ENCODE measurements around the gene CLMN. TPM values are rescaled to one million over a fixed set of nuclear protein-coding genes. Genes with fewer than 3 reads are reported as not detected.
A peak's percentile ranks its signal among the peaks of the same experiment; 100 is the strongest.
"Not testable (repeated sequence)": the region's sequence is repeated elsewhere in the genome, so short reads cannot be mapped to it uniquely, and the experiment has no call there.

CLMN gene
- polyA plus RNA-seq, 2 donors: 1.6 to 2.3 TPM

- no peak overlapping the region for H3K27ac ChIP-seq (ENCODE audit: low read depth in 2 of 2, low read length in 1 of 2)
- 89 to 95% methylated on average over 3 of the region's 3 CpGs for WGBS, 2 donors
- no peak overlapping the region for H3K4me3 ChIP-seq (ENCODE audit: low read depth in 1 of 2, low read length in 2 of 2)
- H3K27me3 ChIP-seq (ENCODE audit: control insufficient read depth in 1 of 2, insufficient read depth in 2 of 2, low read length in 2 of 2): no peaks in the 10 kb centered on the region
- peaks cover 0 to 5% of the 10 kb centered on the region in 2 donors for H3K4me1 ChIP-seq (ENCODE audit: control insufficient read depth in 2 of 2, insufficient read depth in 2 of 2, low read length in 1 of 2)
- no peaks in the 10 kb centered on the region for H3K36me3 ChIP-seq (ENCODE audit: control insufficient read depth in 2 of 2, insufficient read depth in 2 of 2, low read length in 1 of 2)
- no peaks in the 10 kb centered on the region for H3K9me3 ChIP-seq (ENCODE audit: control insufficient read depth in 2 of 2, insufficient read depth in 1 of 2, low read depth in 1 of 2, low read length in 1 of 2)
These were observed 131.3 kb downstream of the CLMN start for GRCh38 chr14:95188380-95188779.

GRCh38 chr14:95185767-95186392 lies 133.8 kb downstream of the CLMN start:
- no peak overlapping the region for H3K4me3 ChIP-seq (ENCODE audit: low read depth in 1 of 2, low read length in 2 of 2)
- H3K36me3 ChIP-seq (ENCODE audit: control insufficient read depth in 2 of 2, insufficient read depth in 2 of 2, low read length in 1 of 2): no peaks in the 10 kb centered on the region
- no peaks in the 10 kb centered on the region for H3K27me3 ChIP-seq (ENCODE audit: control insufficient read depth in 1 of 2, insufficient read depth in 2 of 2, low read length in 2 of 2)
- peaks cover 0 to 3% of the 10 kb centered on the region in 2 donors for H3K4me1 ChIP-seq (ENCODE audit: control insufficient read depth in 2 of 2, insufficient read depth in 2 of 2, low read length in 1 of 2)
- no peaks in the 10 kb centered on the region for H3K9me3 ChIP-seq (ENCODE audit: control insufficient read depth in 2 of 2, insufficient read depth in 1 of 2, low read depth in 1 of 2, low read length in 1 of 2)
- WGBS, 2 donors: 77 to 82% methylated on average over 11 of the region's 11 CpGs
- H3K27ac ChIP-seq (ENCODE audit: low read depth in 2 of 2, low read length in 1 of 2): peak overlapping the region; percentile 28 to 61

GRCh38 chr14:95185033-95185766 lies 134.5 kb downstream of the CLMN start:
- Histone ChIP-seq H3K9me3 (ENCODE audit: control insufficient read depth in 2 of 2, insufficient read depth in 1 of 2, low read depth in 1 of 2, low read length in 1 of 2) (no peaks in the 10 kb centered on the region), H3K27me3 (ENCODE audit: control insufficient read depth in 1 of 2, insufficient read depth in 2 of 2, low read length in 2 of 2) (no peaks in the 10 kb centered on the region), H3K27ac (ENCODE audit: low read depth in 2 of 2, low read length in 1 of 2) (peak overlapping the region; percentile 28 to 61), H3K36me3 (ENCODE audit: control insufficient read depth in 2 of 2, insufficient read depth in 2 of 2, low read length in 1 of 2) (no peaks in the 10 kb centered on the region), H3K4me1 (ENCODE audit: control insufficient read depth in 2 of 2, insufficient read depth in 2 of 2, low read length in 1 of 2) (peaks cover 0 to 2% of the 10 kb centered on the region in 2 donors), H3K4me3 (ENCODE audit: low read depth in 1 of 2, low read length in 2 of 2) (no peak overlapping the region)
- 64 to 69% methylated on average over 12 of the region's 12 CpGs for WGBS, 2 donors

GRCh38 chr14:95184413-95184790 lies 135.3 kb downstream of the CLMN start:
- Histone ChIP-seq H3K4me3 (ENCODE audit: low read depth in 1 of 2, low read length in 2 of 2) (no peak overlapping the region), H3K27me3 (ENCODE audit: control insufficient read depth in 1 of 2, insufficient read depth in 2 of 2, low read length in 2 of 2) (no peaks in the 10 kb centered on the region), H3K27ac (ENCODE audit: low read depth in 2 of 2, low read length in 1 of 2) (peak overlapping the region; percentile 16 to 56), H3K4me1 (ENCODE audit: control insufficient read depth in 2 of 2, insufficient read depth in 2 of 2, low read length in 1 of 2) (peaks cover 0 to 2% of the 10 kb centered on the region in 2 donors), H3K36me3 (ENCODE audit: control insufficient read depth in 2 of 2, insufficient read depth in 2 of 2, low read length in 1 of 2) (peaks cover 0 to 2% of the 10 kb centered on the region in 2 donors), H3K9me3 (ENCODE audit: control insufficient read depth in 2 of 2, insufficient read depth in 1 of 2, low read depth in 1 of 2, low read length in 1 of 2) (no peaks in the 10 kb centered on the region)
- 56 to 68% methylated on average over 2 of the region's 2 CpGs for WGBS, 2 donors

- Histone ChIP-seq H3K27me3 (ENCODE audit: control insufficient read depth in 1 of 2, insufficient read depth in 2 of 2, low read length in 2 of 2) (no peaks in the 10 kb centered on the region), H3K4me3 (ENCODE audit: low read depth in 1 of 2, low read length in 2 of 2) (no peak overlapping the region), H3K27ac (ENCODE audit: low read depth in 2 of 2, low read length in 1 of 2) (peak overlapping the region in 1 of 2 donors; percentile 56), H3K4me1 (ENCODE audit: control insufficient read depth in 2 of 2, insufficient read depth in 2 of 2, low read length in 1 of 2) (peaks cover 0 to 2% of the 10 kb centered on the region in 2 donors), H3K36me3 (ENCODE audit: control insufficient read depth in 2 of 2, insufficient read depth in 2 of 2, low read length in 1 of 2) (peaks cover 0 to 3% of the 10 kb centered on the region in 2 donors), H3K9me3 (ENCODE audit: control insufficient read depth in 2 of 2, insufficient read depth in 1 of 2, low read depth in 1 of 2, low read length in 1 of 2) (no peaks in the 10 kb centered on the region)
- 53 to 65% methylated on average over 6 of the region's 6 CpGs for WGBS, 2 donors
These were observed 135.9 kb downstream of the CLMN start for GRCh38 chr14:95183532-95184412.

GRCh38 chr14:95183082-95183481 lies 136.6 kb downstream of the CLMN start:
- Histone ChIP-seq H3K27ac (ENCODE audit: low read depth in 2 of 2, low read length in 1 of 2) (no peak overlapping the region), H3K9me3 (ENCODE audit: control insufficient read depth in 2 of 2, insufficient read depth in 1 of 2, low read depth in 1 of 2, low read length in 1 of 2) (no peaks in the 10 kb centered on the region), H3K4me3 (ENCODE audit: low read depth in 1 of 2, low read length in 2 of 2) (no peak overlapping the region), H3K27me3 (ENCODE audit: control insufficient read depth in 1 of 2, insufficient read depth in 2 of 2, low read length in 2 of 2) (no peaks in the 10 kb centered on the region), H3K4me1 (ENCODE audit: control insufficient read depth in 2 of 2, insufficient read depth in 2 of 2, low read length in 1 of 2) (peaks cover 0 to 2% of the 10 kb centered on the region in 2 donors), H3K36me3 (ENCODE audit: control insufficient read depth in 2 of 2, insufficient read depth in 2 of 2, low read length in 1 of 2) (peaks cover 0 to 3% of the 10 kb centered on the region in 2 donors)
- WGBS, 2 donors: 74 to 87% methylated on average over 1 of the region's 1 CpG

- H3K4me1 ChIP-seq (ENCODE audit: control insufficient read depth in 2 of 2, insufficient read depth in 2 of 2, low read length in 1 of 2): peaks cover 0 to 2% of the 10 kb centered on the region in 2 donors
- no peaks in the 10 kb centered on the region for H3K9me3 ChIP-seq (ENCODE audit: control insufficient read depth in 2 of 2, insufficient read depth in 1 of 2, low read depth in 1 of 2, low read length in 1 of 2)
- WGBS, 2 donors: 83 to 90% methylated on average over 8 of the region's 8 CpGs
- peaks cover 0 to 3% of the 10 kb centered on the region in 2 donors for H3K36me3 ChIP-seq (ENCODE audit: control insufficient read depth in 2 of 2, insufficient read depth in 2 of 2, low read length in 1 of 2)
- H3K4me3 ChIP-seq (ENCODE audit: low read depth in 1 of 2, low read length in 2 of 2): no peak overlapping the region
- H3K27me3 ChIP-seq (ENCODE audit: control insufficient read depth in 1 of 2, insufficient read depth in 2 of 2, low read length in 2 of 2): no peaks in the 10 kb centered on the region
- no peak overlapping the region for H3K27ac ChIP-seq (ENCODE audit: low read depth in 2 of 2, low read length in 1 of 2)
These were observed 137.3 kb downstream of the CLMN start for GRCh38 chr14:95182379-95182778.

- WGBS, 2 donors: 88 to 91% methylated on average over 8 of the region's 8 CpGs
- peaks cover 0 to 3% of the 10 kb centered on the region in 2 donors for H3K36me3 ChIP-seq (ENCODE audit: control insufficient read depth in 2 of 2, insufficient read depth in 2 of 2, low read length in 1 of 2)
- no peaks in the 10 kb centered on the region for H3K9me3 ChIP-seq (ENCODE audit: control insufficient read depth in 2 of 2, insufficient read depth in 1 of 2, low read depth in 1 of 2, low read length in 1 of 2)
- H3K4me3 ChIP-seq (ENCODE audit: low read depth in 1 of 2, low read length in 2 of 2): no peak overlapping the region
- no peak overlapping the region for H3K27ac ChIP-seq (ENCODE audit: low read depth in 2 of 2, low read length in 1 of 2)
- H3K27me3 ChIP-seq (ENCODE audit: control insufficient read depth in 1 of 2, insufficient read depth in 2 of 2, low read length in 2 of 2): no peaks in the 10 kb centered on the region
- peaks cover 0 to 2% of the 10 kb centered on the region in 2 donors for H3K4me1 ChIP-seq (ENCODE audit: control insufficient read depth in 2 of 2, insufficient read depth in 2 of 2, low read length in 1 of 2)
These were observed 138.6 kb downstream of the CLMN start for GRCh38 chr14:95180966-95181741.

- not testable (repeated sequence) for H3K27me3 ChIP-seq (ENCODE audit: control insufficient read depth in 1 of 2, insufficient read depth in 2 of 2, low read length in 2 of 2); H3K36me3 ChIP-seq (ENCODE audit: control insufficient read depth in 2 of 2, insufficient read depth in 2 of 2, low read length in 1 of 2); H3K4me3 ChIP-seq (ENCODE audit: low read depth in 1 of 2, low read length in 2 of 2); H3K27ac ChIP-seq (ENCODE audit: low read depth in 2 of 2, low read length in 1 of 2); H3K9me3 ChIP-seq (ENCODE audit: control insufficient read depth in 2 of 2, insufficient read depth in 1 of 2, low read depth in 1 of 2, low read length in 1 of 2); H3K4me1 ChIP-seq (ENCODE audit: control insufficient read depth in 2 of 2, insufficient read depth in 2 of 2, low read length in 1 of 2)
- 92 to 94% methylated on average over 3 of the region's 3 CpGs for WGBS, 2 donors
These were observed 144.0 kb downstream of the CLMN start for GRCh38 chr14:95175670-95176069.

Measured in esophagus (tissue), 2 donors.